GM21367 (cell line): ENCODE measurements around the gene OR4A15.

Source experiments
- ATAC-seq: cut with Tn5 transposase; IDR thresholded peaks from one replicate; pipeline ENCODE4 v1.9.1; 2021; ENCODE audit not compliant: unreplicated experiment

OR4A15 gene

GRCh38 chr11:55367674-55368073 is at the start of gene OR4A15:
Gene OR4A15 (plus strand): TSS chr11:55367974. CDS start chr11:55367974, 0 bp downstream.
- no peak for ATAC-seq

DNA sequence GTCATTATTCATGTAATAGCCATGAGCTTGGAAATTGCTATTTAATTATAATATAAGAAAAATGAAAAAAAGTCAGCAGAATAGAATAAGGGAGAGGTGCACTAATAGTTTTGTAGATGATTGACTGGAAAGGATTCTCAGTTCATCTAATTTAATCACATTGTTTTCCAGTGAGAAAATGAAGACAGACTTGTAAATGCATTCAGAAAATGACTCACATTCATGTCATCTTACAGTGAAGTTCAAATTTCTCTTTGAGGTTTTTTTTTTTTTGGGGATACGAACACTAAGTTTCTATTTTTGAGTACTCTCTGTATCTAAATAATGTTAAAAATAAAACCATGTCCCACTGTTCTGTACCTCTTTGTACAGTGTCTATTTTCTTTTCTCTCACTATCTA is 43.3 kb upstream of the OR4A15 start:
- no peak for ATAC-seq

DNA sequence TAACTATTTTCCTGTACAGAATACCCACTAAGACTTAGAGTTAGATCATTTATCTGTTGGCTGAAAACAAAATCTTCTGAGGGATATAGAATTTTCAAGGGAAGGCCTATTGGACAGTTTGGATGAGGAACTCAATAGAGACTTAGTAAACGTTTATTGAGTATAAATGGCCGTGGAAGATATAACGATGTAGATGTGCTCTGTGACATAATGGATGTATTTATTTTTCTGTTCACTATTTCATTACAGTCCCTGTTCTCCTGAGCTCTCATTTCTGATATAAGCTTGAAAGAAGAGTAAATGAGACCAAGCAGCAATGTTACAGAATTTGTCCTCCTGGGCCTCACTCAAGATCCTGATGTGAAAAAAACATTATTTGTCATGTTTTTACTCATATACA is 24.9 kb upstream of the OR4A15 start, which contains the start of gene OR4A16:
TSS of gene OR4A16 (plus strand) at position 301 of the 400 bp plus-strand sequence. CDS start at position 301, 0 bp downstream.
- ATAC-seq: no peak

DNA sequence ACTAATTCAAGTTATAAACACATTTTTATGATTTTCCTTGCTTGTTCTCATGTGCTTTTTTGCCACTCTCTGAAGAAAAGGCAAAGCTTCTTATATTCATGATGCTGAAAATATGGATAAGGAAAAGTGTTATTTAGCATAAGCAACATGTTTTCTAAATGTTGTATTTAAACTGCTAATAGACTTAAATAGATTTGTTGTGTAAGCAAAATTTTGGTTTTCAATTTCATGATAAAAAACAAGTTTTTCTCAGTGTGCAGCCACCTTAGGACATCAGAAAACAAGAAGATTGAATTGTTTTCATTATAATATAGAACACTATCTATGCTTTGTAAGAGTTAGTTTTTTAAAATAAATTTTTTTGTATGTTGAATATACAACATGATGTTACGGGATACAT is 22.5 kb upstream of the OR4A15 start:
- no peak for ATAC-seq

DNA sequence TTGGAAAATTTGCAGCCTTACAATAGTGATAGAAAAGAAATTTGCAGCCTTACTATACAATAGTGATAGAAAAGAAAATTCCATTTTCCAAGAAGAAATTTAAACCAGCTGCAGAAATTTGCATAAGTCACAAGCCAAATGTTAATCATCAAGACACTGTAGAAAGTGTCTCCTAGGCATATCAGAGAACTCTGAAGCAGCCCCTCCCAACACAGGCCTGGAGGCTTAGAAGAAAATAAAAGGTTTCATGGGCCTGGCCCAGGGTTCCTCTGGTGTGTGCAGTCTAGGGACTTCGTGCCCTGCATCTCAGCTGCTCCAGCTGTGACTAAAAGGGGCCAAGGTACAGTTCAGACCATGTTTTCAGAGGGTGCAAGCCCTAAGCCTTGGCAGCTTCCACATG is 18.7 kb upstream of the OR4A15 start:
- ATAC-seq: no peak

- no peak for ATAC-seq
Measured at GRCh38 chr11:55357560-55358184, 10.1 kb upstream of the OR4A15 start.

DNA sequence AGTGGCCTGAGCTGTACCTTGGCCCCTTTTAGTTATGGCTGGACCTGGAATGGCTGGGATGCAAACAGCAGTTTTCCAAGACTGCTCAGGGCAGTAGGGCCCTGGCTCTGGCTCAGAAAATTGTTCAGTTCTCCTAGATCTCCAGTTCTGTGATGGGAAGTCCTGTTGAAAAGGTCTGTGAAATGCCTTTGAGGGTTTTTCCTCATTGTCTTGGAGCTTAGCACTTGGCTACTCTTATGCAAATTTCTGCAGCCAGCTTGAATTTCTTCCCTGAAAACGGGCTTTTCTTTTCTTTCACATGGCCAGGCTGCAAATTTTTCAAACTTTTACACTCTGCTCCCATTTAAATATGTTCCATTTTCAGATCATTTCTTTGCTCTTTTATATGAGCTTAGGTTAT is 33.2 kb downstream of the OR4A15 start:
- no peak for ATAC-seq
